AG10803 (cell line): ENCODE data around the gene AHSG.

Experiments
- DNase-seq: peaks from one replicate; pipeline ENCODE4 v3.0.0; 2010; ENCODE audit warnings: low read depth
- H3K4me3 ChIP-seq: 2 replicates; pipeline ENCODE4 v1.5.1; 2011; ENCODE audit warnings: mild to moderate bottlenecking, low read length, control low read depth
- CTCF ChIP-seq: conservative IDR thresholded peaks from 2 replicates; pipeline ENCODE4 v1.5.1; 2011; ENCODE audit warnings: mild to moderate bottlenecking, low read length, control low read depth, inconsistent platforms

Gene AHSG

GRCh38 chr3:186642014-186642413 lies 29.2 kb downstream of the AHSG start:
- no peak for TF ChIP-seq CTCF
- no peak overlapping the region for H3K4me3 ChIP-seq
- no peak for DNase-seq

DNA sequence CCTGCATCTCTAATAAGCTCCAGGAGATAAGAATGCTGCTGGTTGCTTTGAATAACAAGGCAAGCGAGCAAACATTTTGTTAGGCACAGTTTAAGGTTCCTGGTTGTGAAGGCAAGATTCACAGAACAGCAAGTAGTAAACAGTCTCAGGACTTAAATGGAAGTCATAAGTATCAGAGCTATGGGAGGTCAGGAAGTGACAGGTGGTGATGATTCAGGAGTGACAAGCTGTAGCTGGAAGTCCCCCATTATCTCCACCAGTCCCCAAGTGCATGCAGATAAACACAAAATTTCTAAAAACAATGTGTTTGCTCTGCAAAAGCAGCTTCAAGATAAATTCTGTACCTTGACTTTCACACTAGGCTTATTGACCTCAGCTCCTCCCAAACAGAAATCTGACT lies 30.6 kb downstream of the AHSG start:
- no peak for TF ChIP-seq CTCF
- no peak for DNase-seq
- no peak overlapping the region for H3K4me3 ChIP-seq

- TF ChIP-seq CTCF: no peak
- H3K4me3 ChIP-seq: no peak overlapping the region
- DNase-seq: no peak
Measured at GRCh38 chr3:186644683-186645082, 31.8 kb downstream of the AHSG start.

GRCh38 chr3:186646106-186646505 lies 33.2 kb downstream of the AHSG start:
- DNase-seq: no peak
- TF ChIP-seq CTCF: no peak
- no peak overlapping the region for H3K4me3 ChIP-seq

DNA sequence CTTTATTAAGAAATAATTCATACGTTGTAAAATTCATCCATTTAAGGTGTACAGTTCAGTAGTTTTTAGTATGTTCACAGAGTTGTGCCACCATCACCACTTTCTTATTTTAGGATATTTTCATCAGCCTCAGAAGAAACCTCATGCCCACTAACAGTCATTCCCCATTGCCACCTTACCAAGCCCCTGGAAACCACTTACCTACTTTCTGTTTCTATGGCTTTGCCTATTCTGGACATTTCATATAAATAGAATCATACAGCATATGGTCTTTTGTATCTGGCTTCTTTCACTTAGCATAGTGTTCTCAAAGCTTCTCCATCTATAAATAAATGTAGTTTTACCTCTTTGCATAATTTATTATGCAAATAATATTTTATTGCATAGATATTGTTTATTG lies 34.0 kb downstream of the AHSG start:
- no peak for TF ChIP-seq CTCF
- H3K4me3 ChIP-seq: no peak overlapping the region
- DNase-seq: no peak

DNA sequence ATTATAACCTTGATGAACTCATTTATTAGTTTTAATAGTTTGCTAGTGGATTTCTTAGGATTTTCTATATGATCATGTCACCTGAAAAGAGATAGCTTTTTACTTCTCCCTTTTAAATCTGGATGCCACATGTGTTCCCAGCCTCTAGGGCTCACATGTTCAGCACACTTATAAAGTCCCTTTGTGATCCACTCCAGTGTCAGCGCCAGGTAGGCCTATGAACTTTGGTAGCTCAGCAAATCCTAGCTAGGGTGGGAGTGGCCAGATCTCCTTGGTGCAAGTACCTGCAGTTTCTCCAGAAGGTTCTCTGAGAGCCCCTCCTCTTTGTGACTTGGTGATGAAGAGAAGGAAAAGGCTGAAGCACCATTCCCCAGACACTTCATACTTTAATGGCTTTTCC lies 36.0 kb downstream of the AHSG start:
- H3K4me3 ChIP-seq: no peak overlapping the region
- DNase-seq: no peak
- no peak for TF ChIP-seq CTCF

DNA sequence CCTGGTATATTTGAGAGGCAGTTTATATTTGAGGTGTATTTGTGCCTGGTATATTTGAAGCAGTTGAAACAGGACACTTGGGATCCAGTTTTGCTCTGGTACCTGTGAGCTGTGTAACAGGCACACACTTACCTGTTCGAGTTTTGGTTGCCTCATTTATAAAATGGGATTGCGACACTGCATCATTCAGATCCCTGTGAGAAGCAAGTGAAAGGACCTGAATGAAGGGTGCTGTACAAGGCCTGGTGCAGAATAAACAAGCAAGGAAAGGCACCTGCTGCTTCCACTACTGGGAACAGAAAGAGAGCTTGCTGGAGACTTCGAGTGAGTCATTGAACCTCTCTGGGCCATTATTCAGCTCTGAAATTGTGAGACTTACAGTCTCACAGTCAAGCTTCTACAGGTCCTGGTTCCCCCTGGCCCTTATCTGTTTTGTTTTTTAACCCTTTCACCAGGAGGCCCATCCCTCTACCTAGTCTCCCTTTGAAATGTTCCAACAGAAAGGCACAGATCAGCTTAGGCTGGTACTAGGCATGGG lies 38.9 kb downstream of the AHSG start:
- no peak overlapping the region for H3K4me3 ChIP-seq
- no peak for DNase-seq
- TF ChIP-seq CTCF: no peak
